ENCODE measurements around the gene KRT12. TPM values are rescaled to one million over a fixed set of nuclear protein-coding genes. Genes with fewer than 3 reads are reported as not detected.

The KRT12 gene
- total RNA-seq, 1 experiment from 2014 or later = not detected

- Mint-ChIP-seq H3K36me3 (ENCODE audit: insufficient read depth, unreplicated experiment) (no peaks in the 10 kb centered on the region), H3K4me3 (ENCODE audit: unreplicated experiment) (no peak overlapping the region), H3K4me1 (ENCODE audit: low read depth, unreplicated experiment) (no peaks in the 10 kb centered on the region), H3K27ac (ENCODE audit: unreplicated experiment) (no peak overlapping the region), H3K9me3 (ENCODE audit: unreplicated experiment) (no peaks in the 10 kb centered on the region), H3K27me3 (ENCODE audit: insufficient read depth, unreplicated experiment) (no peaks in the 10 kb centered on the region)
- no TSS peak for BruUV-seq (replicated peaks)
- ChIA-PET CTCF (no interaction called here), POLR2A (no interaction called here)
- peaks cover 6% of the 10 kb centered on the region; the same call in 1 of the 2 replicates for H3K4me1 ChIP-seq
- no peaks in the 10 kb centered on the region for H3K27me3 ChIP-seq (replicated peaks; ENCODE audit: control insufficient read depth, insufficient read depth, low read length)
- intact Hi-C loops (cut with micrococcal nuclease; ENCODE audit: unreplicated experiment) = no loop called here
- H3K36me3 ChIP-seq (ENCODE audit: control insufficient read depth, insufficient read depth, low read length) = no peaks in the 10 kb centered on the region
- 0 out of 2 replicates have a peak, but pooled peaks cover 4% of the 10 kb centered on the region for H3K9me3 ChIP-seq
- TF ChIP-seq CTCF (IDR thresholded peaks at IDR 0.05; ENCODE audit: insufficient read depth in 1 of 2, low read depth in 1 of 2, low read length in 1 of 2, severe bottlenecking in 1 of 2, unreplicated experiment in 1 of 2) = no peak
- DNase-seq = no peak
- no peak overlapping the region for H3K4me3 ChIP-seq (ENCODE audit: low read depth, low read length)
Measured at GRCh38 chr17:40846515-40847144, 20.4 kb downstream of the KRT12 start.

GRCh38 chr17:40844671-40845107, 22.3 kb downstream of the KRT12 start:
- H3K4me3 ChIP-seq (ENCODE audit: low read depth, low read length) = no peak overlapping the region
- Mint-ChIP-seq H3K4me1 (ENCODE audit: low read depth, unreplicated experiment) (no peaks in the 10 kb centered on the region), H3K36me3 (ENCODE audit: insufficient read depth, unreplicated experiment) (no peaks in the 10 kb centered on the region), H3K27me3 (ENCODE audit: insufficient read depth, unreplicated experiment) (no peaks in the 10 kb centered on the region), H3K27ac (ENCODE audit: unreplicated experiment) (no peak overlapping the region), H3K9me3 (ENCODE audit: unreplicated experiment) (no peaks in the 10 kb centered on the region), H3K4me3 (ENCODE audit: unreplicated experiment) (no peak overlapping the region)
- 0 out of 2 replicates have a peak, but pooled peaks cover 4% of the 10 kb centered on the region for H3K9me3 ChIP-seq
- H3K4me1 ChIP-seq = peaks cover 6% of the 10 kb centered on the region; the same call in 1 of the 2 replicates
- no TSS peak for BruUV-seq (replicated peaks)
- ChIA-PET CTCF (no interaction called here), POLR2A (no interaction called here)
- TF ChIP-seq CTCF (IDR thresholded peaks at IDR 0.05; ENCODE audit: insufficient read depth in 1 of 2, low read depth in 1 of 2, low read length in 1 of 2, severe bottlenecking in 1 of 2, unreplicated experiment in 1 of 2) = no peak
- intact Hi-C loops (cut with micrococcal nuclease; ENCODE audit: unreplicated experiment) = no loop called here
- no peak for DNase-seq
- H3K27me3 ChIP-seq (replicated peaks; ENCODE audit: control insufficient read depth, insufficient read depth, low read length) = no peaks in the 10 kb centered on the region
- no peaks in the 10 kb centered on the region for H3K36me3 ChIP-seq (ENCODE audit: control insufficient read depth, insufficient read depth, low read length)

- Histone ChIP-seq H3K4me1 (peaks cover 4% of the 10 kb centered on the region; the same call in 1 of the 2 replicates), H3K36me3 (ENCODE audit: control insufficient read depth, insufficient read depth, low read length) (no peaks in the 10 kb centered on the region), H3K4me3 (ENCODE audit: low read depth, low read length) (no peak overlapping the region), H3K9me3 (0 out of 2 replicates have a peak, but pooled peaks cover 4% of the 10 kb centered on the region), H3K27me3 (replicated peaks; ENCODE audit: control insufficient read depth, insufficient read depth, low read length) (no peaks in the 10 kb centered on the region)
- TF ChIP-seq CTCF (IDR thresholded peaks at IDR 0.05; ENCODE audit: insufficient read depth in 1 of 2, low read depth in 1 of 2, low read length in 1 of 2, severe bottlenecking in 1 of 2, unreplicated experiment in 1 of 2) = no peak
- Mint-ChIP-seq H3K4me3 (ENCODE audit: unreplicated experiment) (no peak overlapping the region), H3K27ac (ENCODE audit: unreplicated experiment) (no peak overlapping the region), H3K36me3 (ENCODE audit: insufficient read depth, unreplicated experiment) (no peaks in the 10 kb centered on the region), H3K27me3 (ENCODE audit: insufficient read depth, unreplicated experiment) (no peaks in the 10 kb centered on the region), H3K4me1 (ENCODE audit: low read depth, unreplicated experiment) (no peaks in the 10 kb centered on the region), H3K9me3 (ENCODE audit: unreplicated experiment) (no peaks in the 10 kb centered on the region)
- BruUV-seq (replicated peaks) = no TSS peak
- ChIA-PET CTCF (no interaction called here), POLR2A (no interaction called here)
- intact Hi-C loops (cut with micrococcal nuclease; ENCODE audit: unreplicated experiment) = no loop called here
- no peak for DNase-seq
Measured at GRCh38 chr17:40843242-40843641, 23.8 kb downstream of the KRT12 start.
